Measurements from ENCODE around the gene CROCC. TPM values are rescaled to one million over a fixed set of nuclear protein-coding genes. Genes with fewer than 3 reads are reported as not detected.

The CROCC gene
- total and polyA plus RNA-seq, 2 donors from 2014 or later = 10.6 to 30.5 TPM

- intact Hi-C loops (cut with DNase I) = no loop called here
- no peak overlapping the region for H3K27ac ChIP-seq (ENCODE audit: low read depth in 2 of 2, low read length in 2 of 2)
- peaks cover 0 to 17% (median 12%) of the 10 kb centered on the region in 3 donors for H3K36me3 ChIP-seq (ENCODE audit: control insufficient read depth in 2 of 3, insufficient read depth in 3 of 3, low read length in 3 of 3)
- no peak for TF ChIP-seq CTCF (IDR thresholded peaks at IDR 0.05; ENCODE audit: borderline replicate concordance, extremely low read depth, insufficient read depth)
- no peak overlapping the region for H3K9ac ChIP-seq (ENCODE audit: low read length in 3 of 3)
- no peaks in the 10 kb centered on the region for H3K27me3 ChIP-seq (ENCODE audit: control insufficient read depth, insufficient read depth, low read length)
- DNase-seq = peak in 1 of 5 donors; percentile 25
- H3K9me3 ChIP-seq (ENCODE audit: control insufficient read depth in 2 of 3, insufficient read depth in 1 of 3, low read length in 3 of 3) = no peaks in the 10 kb centered on the region
- peaks cover 0 to 15% (median 6%) of the 10 kb centered on the region in 3 donors for H3K4me1 ChIP-seq (ENCODE audit: control insufficient read depth in 2 of 3, insufficient read depth in 2 of 3, low read depth in 1 of 3, low read length in 3 of 3)
- no peak for FAIRE-seq
- H3K4me3 ChIP-seq (ENCODE audit: low read length in 3 of 3) = no peak overlapping the region
These were observed 93.2 kb downstream of the CROCC start for GRCh38 chr1:17014671-17015567.

- DNase-seq = no peak
- Histone ChIP-seq H3K27me3 (ENCODE audit: control insufficient read depth, insufficient read depth, low read length) (no peaks in the 10 kb centered on the region), H3K27ac (ENCODE audit: low read depth in 2 of 2, low read length in 2 of 2) (no peak overlapping the region), H3K9ac (ENCODE audit: low read length in 3 of 3) (no peak overlapping the region), H3K9me3 (ENCODE audit: control insufficient read depth in 2 of 3, insufficient read depth in 1 of 3, low read length in 3 of 3) (no peaks in the 10 kb centered on the region), H3K4me1 (ENCODE audit: control insufficient read depth in 2 of 3, insufficient read depth in 2 of 3, low read depth in 1 of 3, low read length in 3 of 3) (peaks cover 0 to 6% (median 4%) of the 10 kb centered on the region in 3 donors), H3K36me3 (ENCODE audit: control insufficient read depth in 2 of 3, insufficient read depth in 3 of 3, low read length in 3 of 3) (peaks cover 0 to 30% (median 25%) of the 10 kb centered on the region in 3 donors), H3K4me3 (ENCODE audit: low read length in 3 of 3) (no peak overlapping the region)
- no peak for FAIRE-seq
- intact Hi-C loops (cut with DNase I) = no loop called here
- no peak for TF ChIP-seq CTCF (IDR thresholded peaks at IDR 0.05; ENCODE audit: borderline replicate concordance, extremely low read depth, insufficient read depth)
These were observed 94.6 kb downstream of the CROCC start for GRCh38 chr1:17016317-17016661.

- peaks cover 4 to 41% (median 33%) of the 10 kb centered on the region in 3 donors for H3K36me3 ChIP-seq (ENCODE audit: control insufficient read depth in 2 of 3, insufficient read depth in 3 of 3, low read length in 3 of 3)
- no peak overlapping the region for H3K4me3 ChIP-seq (ENCODE audit: low read length in 3 of 3)
- intact Hi-C loops (cut with DNase I) = no loop called here
- DNase-seq (peak in 1 of 5 donors; percentile 17), FAIRE-seq (no peak)
- peaks cover 0 to 6% (median 0%) of the 10 kb centered on the region in 3 donors for H3K4me1 ChIP-seq (ENCODE audit: control insufficient read depth in 2 of 3, insufficient read depth in 2 of 3, low read depth in 1 of 3, low read length in 3 of 3)
- TF ChIP-seq CTCF (IDR thresholded peaks at IDR 0.05; ENCODE audit: borderline replicate concordance, extremely low read depth, insufficient read depth) = no peak
- H3K9ac ChIP-seq (ENCODE audit: low read length in 3 of 3) = no peak overlapping the region
- H3K27me3 ChIP-seq (ENCODE audit: control insufficient read depth, insufficient read depth, low read length) = no peaks in the 10 kb centered on the region
- no peaks in the 10 kb centered on the region for H3K9me3 ChIP-seq (ENCODE audit: control insufficient read depth in 2 of 3, insufficient read depth in 1 of 3, low read length in 3 of 3)
- no peak overlapping the region for H3K27ac ChIP-seq (ENCODE audit: low read depth in 2 of 2, low read length in 2 of 2)
These were observed 95.7 kb downstream of the CROCC start for GRCh38 chr1:17017435-17017834.

All from kidney (tissue), 14 donors.